ENCODE measurements around the gene AKR1E2. TPM values are rescaled to one million over a fixed set of nuclear protein-coding genes. Genes with fewer than 3 reads are reported as not detected.

AKR1E2 gene
- total RNA-seq, 1 experiment from 2014 or later = 0.36 TPM

DNA sequence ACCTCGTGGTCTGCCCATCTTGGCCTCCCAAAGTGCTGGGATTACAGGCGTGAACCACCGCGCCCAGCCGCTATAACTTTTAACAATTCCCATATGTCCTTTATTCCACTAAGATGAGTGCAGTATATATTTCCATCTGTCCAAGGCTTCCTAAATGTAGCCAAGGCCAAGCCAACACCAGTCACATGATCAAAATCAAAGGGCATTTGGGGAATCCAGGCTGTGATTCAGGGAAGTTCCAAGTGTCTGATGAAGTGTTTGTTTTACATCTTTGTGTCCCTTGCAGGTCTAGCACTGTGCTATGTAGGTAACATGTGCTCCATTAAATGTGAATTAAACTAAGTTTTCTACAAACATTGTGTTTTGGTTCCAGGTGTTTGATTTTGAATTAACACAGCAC lies 20.8 kb downstream of the AKR1E2 start:
- CTCF ChIA-PET = no interaction called here

GRCh38 chr10:4847561-4848355 lies 21.8 kb downstream of the AKR1E2 start:
- no peaks in the 10 kb centered on the region for H3F3A ChIP-seq (ENCODE audit: low read length, unreplicated experiment)
- H3K9me3 ChIP-seq (ENCODE audit: low read length) = no peaks in the 10 kb centered on the region
- CTCF ChIA-PET = interaction anchor here (0.5 kb wide), 1 partner anchor 20 kb away, joined by 3 read pairs; no protein-coding TSS in a partner anchor
- no peak overlapping the region for H2AFZ ChIP-seq (ENCODE audit: low read length)
- H3K9me2 ChIP-seq (replicated peaks; ENCODE audit: low read length) = no peaks in the 10 kb centered on the region
- ATAC-seq = peak; percentile 78
- no peaks in the 10 kb centered on the region for H3K79me2 ChIP-seq (ENCODE audit: low read length)
- no peaks in the 10 kb centered on the region for H3K36me3 ChIP-seq (ENCODE audit: low read depth, low read length)
- peak overlapping the region; percentile 31; the same call in 1 of the 2 replicates for H3K4me2 ChIP-seq (ENCODE audit: low read length)
- no peak overlapping the region for H3K4me3 ChIP-seq (ENCODE audit: low read length)
- POLR2A ChIA-PET (ENCODE audit: unreplicated experiment) = no interaction called here
- H4K20me1 ChIP-seq (ENCODE audit: low read length) = no peaks in the 10 kb centered on the region
- no TSS peak for BruUV-seq (replicated peaks)
- H3K4me1 ChIP-seq (ENCODE audit: insufficient read depth, low read length) = peaks cover 11% of the 10 kb centered on the region; the same call in 1 of the 2 replicates
- H3K9ac ChIP-seq (ENCODE audit: low read length) = no peak overlapping the region
- TF ChIP-seq EZH2phosphoT487 (IDR thresholded peaks at IDR 0.05; ENCODE audit: borderline replicate concordance, low read length) = no peak
- TF ChIP-seq, protein P1, sequence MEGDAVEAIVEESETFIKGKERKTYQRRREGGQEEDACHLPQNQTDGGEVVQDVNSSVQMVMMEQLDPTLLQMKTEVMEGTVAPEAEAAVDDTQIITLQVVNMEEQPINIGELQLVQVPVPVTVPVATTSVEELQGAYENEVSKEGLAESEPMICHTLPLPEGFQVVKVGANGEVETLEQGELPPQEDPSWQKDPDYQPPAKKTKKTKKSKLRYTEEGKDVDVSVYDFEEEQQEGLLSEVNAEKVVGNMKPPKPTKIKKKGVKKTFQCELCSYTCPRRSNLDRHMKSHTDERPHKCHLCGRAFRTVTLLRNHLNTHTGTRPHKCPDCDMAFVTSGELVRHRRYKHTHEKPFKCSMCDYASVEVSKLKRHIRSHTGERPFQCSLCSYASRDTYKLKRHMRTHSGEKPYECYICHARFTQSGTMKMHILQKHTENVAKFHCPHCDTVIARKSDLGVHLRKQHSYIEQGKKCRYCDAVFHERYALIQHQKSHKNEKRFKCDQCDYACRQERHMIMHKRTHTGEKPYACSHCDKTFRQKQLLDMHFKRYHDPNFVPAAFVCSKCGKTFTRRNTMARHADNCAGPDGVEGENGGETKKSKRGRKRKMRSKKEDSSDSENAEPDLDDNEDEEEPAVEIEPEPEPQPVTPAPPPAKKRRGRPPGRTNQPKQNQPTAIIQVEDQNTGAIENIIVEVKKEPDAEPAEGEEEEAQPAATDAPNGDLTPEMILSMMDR (conservative IDR thresholded peaks at IDR 0.05; ENCODE audit: low read depth, low read length) = no peak
- no peak for TF ChIP-seq EZH2 (IDR thresholded peaks at IDR 0.05; ENCODE audit: low read length, unreplicated experiment)
- peak overlapping the region; percentile 32 for H3K27ac ChIP-seq (ENCODE audit: low read length)
- DNase-seq = peak; percentile 46
- H3K27me3 ChIP-seq (ENCODE audit: low read length) = no peaks in the 10 kb centered on the region
- intact Hi-C loops (cut with micrococcal nuclease) = loop anchor here (2.0 to 5.0 kb wide), 2 partner anchors 535 to 587 kb away; no protein-coding TSS in a partner anchor

More for the DNA sequence above, 20.8 kb downstream of the AKR1E2 start:
- ATAC-seq (no peak), DNase-seq (no peak)
- Histone ChIP-seq H3K36me3 (ENCODE audit: low read depth, low read length) (no peaks in the 10 kb centered on the region), H3K27ac (ENCODE audit: low read length) (no peak overlapping the region), H3K79me2 (ENCODE audit: low read length) (no peaks in the 10 kb centered on the region), H3F3A (ENCODE audit: low read length, unreplicated experiment) (no peaks in the 10 kb centered on the region), H3K4me2 (ENCODE audit: low read length) (no peak overlapping the region), H3K27me3 (ENCODE audit: low read length) (no peaks in the 10 kb centered on the region), H3K9ac (ENCODE audit: low read length) (no peak overlapping the region), H3K4me1 (ENCODE audit: insufficient read depth, low read length) (peaks cover 11% of the 10 kb centered on the region; the same call in 1 of the 2 replicates), H3K9me3 (ENCODE audit: low read length) (no peaks in the 10 kb centered on the region), H3K4me3 (ENCODE audit: low read length) (no peak overlapping the region), H2AFZ (ENCODE audit: low read length) (no peak overlapping the region), H3K9me2 (replicated peaks; ENCODE audit: low read length) (no peaks in the 10 kb centered on the region), H4K20me1 (ENCODE audit: low read length) (no peaks in the 10 kb centered on the region)
- POLR2A ChIA-PET (ENCODE audit: unreplicated experiment) = no interaction called here
- TF ChIP-seq, protein P1 (conservative IDR thresholded peaks at IDR 0.05; ENCODE audit: low read depth, low read length) = no peak
- TF ChIP-seq EZH2 (IDR thresholded peaks at IDR 0.05; ENCODE audit: low read length, unreplicated experiment) = no peak
- TF ChIP-seq EZH2phosphoT487 (IDR thresholded peaks at IDR 0.05; ENCODE audit: borderline replicate concordance, low read length) = no peak
- intact Hi-C loops (cut with micrococcal nuclease) = loop anchor here (5.0 kb wide), 1 partner anchor 536 kb away; no protein-coding TSS in a partner anchor
- BruUV-seq (replicated peaks) = no TSS peak

All from PC-3 (cell line).